RWPE2 (cell line): ENCODE results near the gene HMGN3.
A peak's percentile ranks its signal among the peaks of the same experiment; 100 is the strongest.

Experiments used
- ATAC-seq: fragments of 200-7000 bp; cut with Tn5 transposase; 3 replicates; pipeline ENCODE4 v1.9.1; 2021; ENCODE audit warnings: low read depth
- DNase-seq: peaks from one replicate; pipeline ENCODE4 v3.0.0-alpha.2; 2020; ENCODE audit warnings: low spot score
- H3K27ac ChIP-seq: fragments of 450-650 bp; 2 replicates; pipeline ENCODE4 v1.5.1; 2017; ENCODE audit warnings: mild to moderate bottlenecking; ENCODE audit not compliant: poor library complexity, severe bottlenecking
- H3K27me3 ChIP-seq: fragments of 250-450 bp; sonication (Bioruptor Pico); 2 replicates; pipeline ENCODE4 v1.5.1; 2021; ENCODE audit warnings: mild to moderate bottlenecking, moderate library complexity; ENCODE audit not compliant: insufficient read depth, poor library complexity, severe bottlenecking
- H3K36me3 ChIP-seq: fragments of 250-450 bp; sonication (Bioruptor Pico); 2 replicates; pipeline ENCODE4 v1.5.1; 2020; ENCODE audit warnings: low read depth, mild to moderate bottlenecking, moderate library complexity
- H3K4me1 ChIP-seq: fragments of 250-450 bp; sonication (Bioruptor Pico); 2 replicates; pipeline ENCODE4 v1.5.1; 2021; ENCODE audit warnings: mild to moderate bottlenecking, moderate library complexity; ENCODE audit not compliant: insufficient read depth, poor library complexity, severe bottlenecking
- H3K4me3 ChIP-seq: fragments of 250-450 bp; sonication (Bioruptor Pico); 2 replicates; pipeline ENCODE4 v1.5.1; 2021; ENCODE audit warnings: mild to moderate bottlenecking, moderate library complexity; ENCODE audit not compliant: severe bottlenecking
- H3K9me3 ChIP-seq: fragments of 250-450 bp; sonication (Bioruptor Pico); 2 replicates; pipeline ENCODE4 v1.5.1; 2021; ENCODE audit warnings: mild to moderate bottlenecking, moderate library complexity; ENCODE audit not compliant: severe bottlenecking
- TF ChIP-seq, protein P1 (sequence below): fragments of 450-650 bp; IDR thresholded peaks from one replicate; pipeline ENCODE4 v1.5.1; 2017; ENCODE audit warnings: mild to moderate bottlenecking, moderate library complexity; ENCODE audit not compliant: poor library complexity, severe bottlenecking

The HMGN3 gene

DNA sequence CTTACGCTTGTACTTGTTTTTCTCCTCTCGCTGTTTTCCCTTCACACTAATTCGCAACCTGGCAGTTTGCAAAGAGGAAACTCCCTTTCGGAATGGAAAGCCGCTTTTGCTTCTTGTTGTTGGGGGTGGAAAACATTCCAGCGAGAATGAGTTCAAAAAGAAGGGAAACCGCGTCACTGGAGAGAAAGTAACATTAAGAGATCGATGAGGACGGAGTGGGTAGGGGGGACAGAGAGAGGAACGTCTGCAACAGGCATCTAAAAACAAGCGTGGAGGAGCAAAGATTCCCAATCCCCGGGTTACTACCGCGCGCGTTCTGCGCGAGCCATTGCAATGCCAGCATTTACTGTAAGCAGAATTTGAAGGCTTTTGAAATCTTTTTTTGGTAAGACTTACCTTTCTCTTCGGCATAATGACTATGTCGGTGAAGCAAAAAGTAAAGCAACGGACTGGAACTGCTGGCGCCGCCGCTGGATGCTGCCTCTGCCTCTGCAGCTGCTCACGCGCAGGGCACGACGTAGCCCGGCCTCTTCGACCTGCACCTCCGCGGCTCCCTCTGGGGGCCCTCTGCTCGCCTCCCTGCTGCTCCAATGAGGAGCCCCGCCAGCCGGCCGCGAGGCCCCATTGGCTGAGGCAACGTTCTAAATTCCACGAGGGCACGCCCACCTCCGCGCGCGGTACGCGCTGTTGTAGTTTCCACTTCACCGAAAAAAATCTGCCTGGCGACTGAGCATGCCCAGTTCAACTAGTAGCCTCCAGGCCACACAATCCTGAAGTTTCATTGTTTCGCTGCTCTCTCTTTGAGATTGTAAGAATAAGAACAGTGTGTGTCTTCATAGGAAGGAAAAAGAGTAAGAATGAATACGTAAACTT is at the start of gene HMGN3:
TSS of gene HMGN3 (minus strand) at position 533 of the 873 bp plus-strand sequence.
- H3K27me3 ChIP-seq, result no peaks in the 10 kb centered on the region
- H3K9me3 ChIP-seq, result no peaks in the 10 kb centered on the region
- H3K36me3 ChIP-seq, result no peaks in the 10 kb centered on the region
- peak within 1 kb of the TSS; percentile 50 for H3K4me3 ChIP-seq
- TF ChIP-seq, protein P1, sequence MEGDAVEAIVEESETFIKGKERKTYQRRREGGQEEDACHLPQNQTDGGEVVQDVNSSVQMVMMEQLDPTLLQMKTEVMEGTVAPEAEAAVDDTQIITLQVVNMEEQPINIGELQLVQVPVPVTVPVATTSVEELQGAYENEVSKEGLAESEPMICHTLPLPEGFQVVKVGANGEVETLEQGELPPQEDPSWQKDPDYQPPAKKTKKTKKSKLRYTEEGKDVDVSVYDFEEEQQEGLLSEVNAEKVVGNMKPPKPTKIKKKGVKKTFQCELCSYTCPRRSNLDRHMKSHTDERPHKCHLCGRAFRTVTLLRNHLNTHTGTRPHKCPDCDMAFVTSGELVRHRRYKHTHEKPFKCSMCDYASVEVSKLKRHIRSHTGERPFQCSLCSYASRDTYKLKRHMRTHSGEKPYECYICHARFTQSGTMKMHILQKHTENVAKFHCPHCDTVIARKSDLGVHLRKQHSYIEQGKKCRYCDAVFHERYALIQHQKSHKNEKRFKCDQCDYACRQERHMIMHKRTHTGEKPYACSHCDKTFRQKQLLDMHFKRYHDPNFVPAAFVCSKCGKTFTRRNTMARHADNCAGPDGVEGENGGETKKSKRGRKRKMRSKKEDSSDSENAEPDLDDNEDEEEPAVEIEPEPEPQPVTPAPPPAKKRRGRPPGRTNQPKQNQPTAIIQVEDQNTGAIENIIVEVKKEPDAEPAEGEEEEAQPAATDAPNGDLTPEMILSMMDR, result peak; percentile 2
- peak within 1 kb of the TSS; percentile 58 for H3K27ac ChIP-seq
- peaks cover 7% of the 10 kb centered on the region for H3K4me1 ChIP-seq
- DNase-seq, result peak; percentile 90
- ATAC-seq, result peak; percentile 89

DNA sequence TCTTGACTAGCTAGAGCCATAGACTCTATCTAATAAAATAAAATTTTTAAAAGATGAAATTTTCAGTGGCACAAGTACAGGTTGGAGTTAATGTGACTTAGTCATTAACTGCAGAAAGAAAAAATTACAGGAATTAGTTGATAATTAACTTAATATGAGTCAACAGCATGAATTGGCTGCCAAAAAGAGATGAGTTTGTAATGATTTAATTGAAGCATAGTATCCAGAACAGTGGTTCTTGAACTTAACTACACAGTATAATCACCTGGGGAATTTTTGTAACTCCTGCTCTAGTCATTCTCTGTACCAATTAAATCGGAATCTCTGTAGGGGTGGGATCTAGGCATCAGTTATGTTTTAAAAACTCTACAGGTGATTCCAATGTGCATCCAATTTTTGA is 46.3 kb upstream of the HMGN3 start:
- no peak overlapping the region for H3K27ac ChIP-seq

DNA sequence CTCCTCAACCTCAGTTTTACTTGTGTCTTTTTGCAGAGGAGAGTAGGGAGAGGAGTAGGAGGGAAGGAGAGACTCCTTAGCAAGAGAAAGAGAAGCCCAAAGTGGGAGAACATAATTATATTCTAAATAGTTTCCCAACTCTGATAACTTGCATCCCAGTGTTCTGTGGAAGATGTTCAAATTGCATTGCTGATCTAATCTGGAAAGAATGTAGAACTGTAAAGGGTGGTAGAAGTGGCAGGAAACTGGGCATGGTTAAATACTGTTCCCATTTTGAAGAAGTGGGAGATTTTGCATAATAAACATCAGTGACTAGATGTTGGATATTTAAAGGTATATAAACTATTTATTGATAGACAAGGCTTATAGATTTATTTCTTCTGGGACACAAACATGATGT is 42.6 kb upstream of the HMGN3 start:
- Histone ChIP-seq H3K4me3 (no peak overlapping the region), H3K9me3 (peaks cover 3% of the 10 kb centered on the region), H3K27me3 (no peaks in the 10 kb centered on the region), H3K4me1 (no peaks in the 10 kb centered on the region), H3K36me3 (no peaks in the 10 kb centered on the region), H3K27ac (peak overlapping the region; percentile 8)
- ATAC-seq, result peak; percentile 87
- TF ChIP-seq, protein P1, result no peak
- DNase-seq, result no peak

More for the DNA sequence above, 46.3 kb upstream of the HMGN3 start:
- Histone ChIP-seq H3K9me3 (peaks cover 3% of the 10 kb centered on the region), H3K4me3 (no peak overlapping the region), H3K36me3 (no peaks in the 10 kb centered on the region), H3K4me1 (no peaks in the 10 kb centered on the region), H3K27me3 (no peaks in the 10 kb centered on the region)
- no peak for DNase-seq
- TF ChIP-seq, protein P1, result no peak
- ATAC-seq, result no peak

DNA sequence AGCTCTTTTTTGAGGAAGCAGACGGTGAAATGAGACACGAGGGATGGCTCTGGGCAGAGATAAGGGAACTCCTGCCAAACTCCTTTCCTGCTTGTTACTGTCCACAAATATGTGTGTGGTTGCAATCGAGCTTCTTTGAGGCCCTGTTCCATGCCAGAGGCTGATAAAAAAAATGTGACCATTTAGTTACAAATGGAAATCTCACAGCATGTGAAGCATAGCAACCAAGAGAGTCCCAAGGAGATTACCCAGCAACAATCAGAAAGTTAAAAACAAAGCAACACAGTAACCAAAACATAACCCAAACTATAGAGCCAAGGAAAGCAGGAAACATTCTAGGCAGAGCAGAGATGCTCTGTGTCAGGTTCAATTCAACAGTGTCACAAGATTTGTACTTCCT is 35.4 kb upstream of the HMGN3 start:
- H3K4me1 ChIP-seq, result peaks cover 4% of the 10 kb centered on the region
- ATAC-seq (no peak), DNase-seq (no peak)
- no peaks in the 10 kb centered on the region for H3K36me3 ChIP-seq
- no peaks in the 10 kb centered on the region for H3K27me3 ChIP-seq
- H3K4me3 ChIP-seq, result no peak overlapping the region
- no peaks in the 10 kb centered on the region for H3K9me3 ChIP-seq
- TF ChIP-seq, protein P1, result no peak
- no peak overlapping the region for H3K27ac ChIP-seq

DNA sequence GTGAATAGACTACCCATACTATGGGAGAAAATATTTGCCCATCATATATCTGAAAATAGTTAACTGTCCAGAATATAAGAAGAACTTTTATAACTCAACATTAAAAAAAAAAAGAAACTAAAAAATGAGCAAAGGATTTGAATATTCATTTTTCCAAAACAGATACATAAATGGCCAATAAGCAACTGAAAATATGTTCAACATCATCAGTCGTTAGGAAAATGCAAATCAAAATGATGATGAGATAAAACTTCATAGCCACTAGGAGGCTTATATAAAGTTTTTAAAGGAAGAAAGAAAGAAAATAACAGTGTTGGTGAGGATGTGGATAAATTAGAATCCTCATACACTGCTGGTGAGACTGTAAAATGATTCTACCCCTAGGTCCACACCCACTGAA is 32.6 kb upstream of the HMGN3 start:
- H3K4me3 ChIP-seq, result no peak overlapping the region
- ATAC-seq, result no peak
- no peaks in the 10 kb centered on the region for H3K9me3 ChIP-seq
- TF ChIP-seq, protein P1, result no peak
- H3K27me3 ChIP-seq, result no peaks in the 10 kb centered on the region
- H3K27ac ChIP-seq, result no peak overlapping the region
- no peaks in the 10 kb centered on the region for H3K36me3 ChIP-seq
- peaks cover 4% of the 10 kb centered on the region for H3K4me1 ChIP-seq
- DNase-seq, result no peak
